ENCODE results near the gene LIMCH1.
"Not testable (repeated sequence)": the region's sequence is repeated elsewhere in the genome, so short reads cannot be mapped to it uniquely, and the experiment has no call there.

Gene LIMCH1

GRCh38 chr4:41709844-41710481 lies 172.0 kb downstream of the LIMCH1 start:
- no peak for DNase-seq
- Histone ChIP-seq H3K4me3 (ENCODE audit: low read depth in 1 of 2, low read length in 2 of 2) (no peak overlapping the region), H4K20me1 (ENCODE audit: insufficient read depth, low read length) (no peaks in the 10 kb centered on the region), H3K27ac (ENCODE audit: low read length) (no peak overlapping the region), H3K79me2 (ENCODE audit: insufficient read depth, low read length) (no peaks in the 10 kb centered on the region), H3K27me3 (ENCODE audit: insufficient read depth, low read length, poor library complexity) (no peaks in the 10 kb centered on the region), H3K9ac (ENCODE audit: low read depth, low read length) (no peak overlapping the region), H3K36me3 (ENCODE audit: insufficient read depth, low read length) (no peaks in the 10 kb centered on the region), H3K4me1 (ENCODE audit: insufficient read depth, low read length) (no peaks in the 10 kb centered on the region), H3K4me2 (ENCODE audit: insufficient read depth, low read length) (no peak overlapping the region), H3K9me3 (ENCODE audit: insufficient read depth, low read length, severe bottlenecking) (no peaks in the 10 kb centered on the region), H2AFZ (ENCODE audit: low read depth, low read length) (no peak overlapping the region)
- ATAC-seq (ENCODE audit: insufficient read depth, low read depth): no peak
- TF ChIP-seq EZH2 (IDR thresholded peaks at IDR 0.05; ENCODE audit: borderline replicate concordance, low read depth, low read length, severe bottlenecking) (no peak), CTCF (IDR thresholded peaks at IDR 0.05; ENCODE audit: borderline replicate concordance, extremely low read depth, low read length, poor library complexity, severe bottlenecking) (no peak)

- not testable (repeated sequence) for H3K9me3 ChIP-seq (ENCODE audit: insufficient read depth, low read length, severe bottlenecking); H2AFZ ChIP-seq (ENCODE audit: low read depth, low read length); H3K27me3 ChIP-seq (ENCODE audit: insufficient read depth, low read length, poor library complexity); DNase-seq; ATAC-seq (ENCODE audit: insufficient read depth, low read depth); H3K4me2 ChIP-seq (ENCODE audit: insufficient read depth, low read length); H3K27ac ChIP-seq (ENCODE audit: low read length); H3K79me2 ChIP-seq (ENCODE audit: insufficient read depth, low read length); H4K20me1 ChIP-seq (ENCODE audit: insufficient read depth, low read length); H3K9ac ChIP-seq (ENCODE audit: low read depth, low read length); H3K4me1 ChIP-seq (ENCODE audit: insufficient read depth, low read length); H3K4me3 ChIP-seq (ENCODE audit: low read depth in 1 of 2, low read length in 2 of 2); H3K36me3 ChIP-seq (ENCODE audit: insufficient read depth, low read length)
These were observed 173.7 kb downstream of the LIMCH1 start for GRCh38 chr4:41711654-41712053.

- Histone ChIP-seq H3K4me1 (ENCODE audit: insufficient read depth, low read length) (no peaks in the 10 kb centered on the region), H2AFZ (ENCODE audit: low read depth, low read length) (no peak overlapping the region), H3K9me3 (ENCODE audit: insufficient read depth, low read length, severe bottlenecking) (no peaks in the 10 kb centered on the region), H3K4me3 (ENCODE audit: low read depth in 1 of 2, low read length in 2 of 2) (no peak overlapping the region), H4K20me1 (ENCODE audit: insufficient read depth, low read length) (no peaks in the 10 kb centered on the region), H3K27ac (ENCODE audit: low read length) (no peak overlapping the region), H3K4me2 (ENCODE audit: insufficient read depth, low read length) (no peak overlapping the region), H3K9ac (ENCODE audit: low read depth, low read length) (no peak overlapping the region), H3K27me3 (ENCODE audit: insufficient read depth, low read length, poor library complexity) (no peaks in the 10 kb centered on the region), H3K36me3 (ENCODE audit: insufficient read depth, low read length) (no peaks in the 10 kb centered on the region), H3K79me2 (ENCODE audit: insufficient read depth, low read length) (no peaks in the 10 kb centered on the region)
- ATAC-seq (ENCODE audit: insufficient read depth, low read depth): no peak
- no peak for DNase-seq
- TF ChIP-seq CTCF (IDR thresholded peaks at IDR 0.05; ENCODE audit: borderline replicate concordance, extremely low read depth, low read length, poor library complexity, severe bottlenecking) (no peak), EZH2 (IDR thresholded peaks at IDR 0.05; ENCODE audit: borderline replicate concordance, low read depth, low read length, severe bottlenecking) (no peak)
These were observed 174.5 kb downstream of the LIMCH1 start for GRCh38 chr4:41712425-41712824.

- no peak for TF ChIP-seq CTCF (IDR thresholded peaks at IDR 0.05; ENCODE audit: borderline replicate concordance, extremely low read depth, low read length, poor library complexity, severe bottlenecking)
- TF ChIP-seq EZH2 (IDR thresholded peaks at IDR 0.05; ENCODE audit: borderline replicate concordance, low read depth, low read length, severe bottlenecking): no peak
- H3K9ac ChIP-seq (ENCODE audit: low read depth, low read length): no peak overlapping the region
- H3K36me3 ChIP-seq (ENCODE audit: insufficient read depth, low read length): no peaks in the 10 kb centered on the region
- no peaks in the 10 kb centered on the region for H4K20me1 ChIP-seq (ENCODE audit: insufficient read depth, low read length)
- no peaks in the 10 kb centered on the region for H3K9me3 ChIP-seq (ENCODE audit: insufficient read depth, low read length, severe bottlenecking)
- H3K4me2 ChIP-seq (ENCODE audit: insufficient read depth, low read length): no peak overlapping the region
- H3K4me3 ChIP-seq (ENCODE audit: low read depth in 1 of 2, low read length in 2 of 2): no peak overlapping the region
- no peaks in the 10 kb centered on the region for H3K27me3 ChIP-seq (ENCODE audit: insufficient read depth, low read length, poor library complexity)
- DNase-seq (no peak), ATAC-seq (ENCODE audit: insufficient read depth, low read depth) (no peak)
- no peak overlapping the region for H2AFZ ChIP-seq (ENCODE audit: low read depth, low read length)
- H3K27ac ChIP-seq (ENCODE audit: low read length): no peak overlapping the region
- H3K79me2 ChIP-seq (ENCODE audit: insufficient read depth, low read length): no peaks in the 10 kb centered on the region
- no peaks in the 10 kb centered on the region for H3K4me1 ChIP-seq (ENCODE audit: insufficient read depth, low read length)
These were observed 175.8 kb downstream of the LIMCH1 start for GRCh38 chr4:41713768-41714167.

Measured in DND-41 (cell line).